A549 (cell line): ENCODE measurements around the gene PRDM9. TPM values are rescaled to one million over a fixed set of nuclear protein-coding genes. Genes with fewer than 3 reads are reported as not detected.

Experiments used
- ATAC-seq, 2 experiments: fragments of 200-7000 bp in 1 of 2; fragments of >200 bp in 1 of 2; cut with Nextera tagmentation in 1 of 2; cut with Tn5 transposase in 1 of 2; 3 replicates each; pipeline versions ENCODE4 v1.8.0 to v1.9.1; 2018 to 2020; ENCODE audit warnings: mild to moderate bottlenecking in 1 of 2, moderate library complexity in 1 of 2
- CTCF ChIA-PET: fragments of 300-600 bp; sonication (Branson Sonifier 250); formaldehyde crosslinking; extraction: SDS; loops from one replicate; lab custom pipeline; 2021; ENCODE audit warnings: antibody characterized with exemption, inconsistent platforms; lab: Yijun Ruan, JAX
- POLR2A ChIA-PET: fragments of 350-600 bp; formaldehyde crosslinking; extraction: SDS; loops from one replicate; lab custom pipeline; 2021; ENCODE audit warnings: antibody characterized with exemption, inconsistent platforms; lab: Yijun Ruan, JAX
- DNase-seq, 2 experiments: peaks; one replicate each; pipeline versions ENCODE4 v3.0.0 to v3.0.0-alpha.2; 2011 to 2016; ENCODE audit warnings: low read depth in 1 of 2, low spot score in 1 of 2
- FAIRE-seq: peaks from 2 replicates; lab custom pipeline; 2011; peaks lifted over from hg19 to GRCh38; lab: Jason Lieb, UNC
- H3K27ac ChIP-seq, 2 experiments: fragments of >200 bp; sonication (Bioruptor Twin); formaldehyde crosslinking; 3 replicates each; pipeline ENCODE4 v1.5.1; 2016 to 2017
- H3K4me1 ChIP-seq: fragments of >200 bp; sonication (Bioruptor Twin); formaldehyde crosslinking; 3 replicates; pipeline ENCODE4 v1.6.1; 2016
- H3K4me2 ChIP-seq: fragments of >200 bp; sonication (Bioruptor Twin); formaldehyde crosslinking; 3 replicates; pipeline ENCODE4 v1.6.1; 2016
- H3K4me3 ChIP-seq: fragments of >200 bp; sonication (Bioruptor Twin); formaldehyde crosslinking; 3 replicates; pipeline ENCODE4 v1.5.1; 2016
- H3K9me3 ChIP-seq: fragments of >200 bp; sonication (Bioruptor Twin); formaldehyde crosslinking; 3 replicates; pipeline ENCODE4 v1.6.1; 2016
- CBX8 ChIP-seq: fragments of 200-600 bp; sonication (generic); IDR thresholded peaks from 2 replicates; pipeline ENCODE4 v1.6.1; 2016
- EHF ChIP-seq: fragments of 250-450 bp; sonication (Bioruptor Pico); IDR thresholded peaks from 2 replicates; pipeline ENCODE4 v1.5.0; 2020; ENCODE audit warnings: mild to moderate bottlenecking
- FOXS1 ChIP-seq: fragments of 250-450 bp; sonication (Bioruptor Pico); IDR thresholded peaks from 2 replicates; pipeline ENCODE4 v1.5.0; 2020; ENCODE audit warnings: mild to moderate bottlenecking, moderate library complexity
- HDAC2 ChIP-seq: fragments of 200-600 bp; sonication (generic); IDR thresholded peaks from 2 replicates; pipeline ENCODE4 v1.6.1; 2016
- HOXA7 ChIP-seq: fragments of 250-450 bp; sonication (Bioruptor Pico); IDR thresholded peaks from 2 replicates; pipeline ENCODE4 v1.5.0; 2020; ENCODE audit warnings: mild to moderate bottlenecking, moderate library complexity
- KDM5A ChIP-seq: fragments of 200-600 bp; sonication (generic); IDR thresholded peaks from 2 replicates; pipeline ENCODE4 v1.6.1; 2016; ENCODE audit warnings: antibody characterized with exemption, mild to moderate bottlenecking
- MAFK ChIP-seq: fragments of 450-650 bp; IDR thresholded peaks from 2 replicates; pipeline ENCODE4 v1.6.1; 2014; ENCODE audit not compliant: partially characterized antibody
- PHF8 ChIP-seq: fragments of 200-600 bp; sonication (generic); IDR thresholded peaks from 2 replicates; pipeline ENCODE4 v1.6.1; 2016; ENCODE audit warnings: low read depth, mild to moderate bottlenecking, antibody characterized with exemption, moderate library complexity, borderline replicate concordance
- RAD21 ChIP-seq, 2 experiments: fragments of >200 bp in 1 of 2; sonication (Bioruptor Twin) in 1 of 2; formaldehyde crosslinking in 1 of 2; IDR thresholded peaks in 1 of 2; conservative IDR thresholded peaks in 1 of 2; 2 replicates in 1 of 2; 3 replicates in 1 of 2; pipeline ENCODE4 v1.6.1; 2012 to 2018; ENCODE audit warnings: inconsistent platforms in 1 of 2
- RFX5 ChIP-seq: fragments of 450-650 bp; IDR thresholded peaks from 2 replicates; pipeline ENCODE4 v1.7.1; 2014; ENCODE audit warnings: antibody characterized with exemption, mild to moderate bottlenecking, moderate library complexity
- RNF2 ChIP-seq: fragments of 200-600 bp; sonication (generic); IDR thresholded peaks from 2 replicates; pipeline ENCODE4 v1.6.1; 2016; ENCODE audit warnings: low read depth, mild to moderate bottlenecking, antibody characterized with exemption, moderate library complexity, borderline replicate concordance
- SREBF2 ChIP-seq: fragments of 450-650 bp; IDR thresholded peaks from 2 replicates; pipeline ENCODE4 v1.6.1; 2014; ENCODE audit warnings: mild to moderate bottlenecking, moderate library complexity
- TP53 ChIP-seq: fragments of 250-450 bp; sonication (Bioruptor Pico); IDR thresholded peaks from 2 replicates; pipeline ENCODE4 v1.5.0; 2021; ENCODE audit warnings: mild to moderate bottlenecking, moderate library complexity
- ZC3H11A ChIP-seq: fragments of 450-650 bp; IDR thresholded peaks from 2 replicates; pipeline ENCODE4 v1.6.1; 2014; ENCODE audit warnings: antibody characterized with exemption, mild to moderate bottlenecking
- ZFP36 ChIP-seq: fragments of 450-650 bp; IDR thresholded peaks from 2 replicates; pipeline ENCODE4 v1.6.1; 2014; ENCODE audit warnings: borderline replicate concordance; ENCODE audit not compliant: partially characterized antibody
- ZNF302 ChIP-seq: fragments of 250-450 bp; sonication (Bioruptor Pico); IDR thresholded peaks from 2 replicates; pipeline ENCODE4 v1.9.0; 2021; ENCODE audit warnings: inconsistent platforms, mild to moderate bottlenecking, moderate library complexity
- whole genome bisulfite sequencing: methylation state at CpG from one replicate; pipeline ENCODE4 v1.1.6; 2017; ENCODE audit errors: missing lambda C conversion rate; 5-methylcytosine and 5-hydroxymethylcytosine counted together
- polyA plus RNA-seq, 4 experiments: library from polyadenylated mRNA; depleted of rRNA in 3 of 4; stranded (reverse); fragments of >200 nt; fragmentation: RNase III in 1 of 4; extraction: RNeasy Plus Mini Kit Qiagen cat#74134 plus additional on column Dnase treatment in 1 of 4; gene quantifications; 2 replicates in 3 of 4; 3 replicates in 1 of 4; pipeline ENCODE4 v1.2.3, GENCODE V29; 2011 to 2017
- TF ChIP-seq, protein P1 (sequence below): IDR thresholded peaks from 2 replicates; pipeline ENCODE4 v1.6.1; 2012; ENCODE audit warnings: low read depth, borderline replicate concordance
- TF ChIP-seq, protein P2 (sequence below): fragments of 200-600 bp; sonication (generic); IDR thresholded peaks from 2 replicates; pipeline ENCODE4 v1.6.1; 2016; ENCODE audit warnings: antibody characterized with exemption, mild to moderate bottlenecking, moderate library complexity
- TF ChIP-seq, protein P3 (sequence below): fragments of 250-450 bp; sonication (Bioruptor Pico); IDR thresholded peaks from 2 replicates; pipeline ENCODE4 v1.5.0; 2020; ENCODE audit warnings: low read depth, mild to moderate bottlenecking, moderate library complexity

The PRDM9 gene
- polyA plus RNA-seq, 2 of the 4 experiments (the other 2 are of a cell fraction): not detected

DNA sequence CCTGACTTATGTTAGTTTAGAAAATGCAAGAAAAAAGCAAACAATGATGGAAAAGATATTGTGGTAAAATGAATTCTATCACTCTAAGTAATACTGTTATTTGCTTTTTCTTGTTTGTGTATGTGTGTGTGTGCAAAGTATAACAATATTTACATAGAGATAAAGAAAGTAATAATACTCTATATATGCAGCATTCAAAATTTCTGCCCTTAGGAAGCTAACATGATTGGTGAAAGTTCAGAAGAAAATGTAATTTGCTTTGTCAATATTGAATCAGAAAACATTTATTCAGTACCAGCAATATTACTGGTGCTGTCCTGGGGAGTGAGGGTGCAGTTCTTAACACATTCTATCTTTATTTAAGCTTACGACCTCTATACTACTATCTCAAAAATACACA lies 12.9 kb upstream of the PRDM9 start:
- POLR2A ChIA-PET: no interaction called here
- FAIRE-seq (no peak), ATAC-seq (no peak)
- no peaks in the 10 kb centered on the region for H3K4me1 ChIP-seq
- TF ChIP-seq, protein P1, sequence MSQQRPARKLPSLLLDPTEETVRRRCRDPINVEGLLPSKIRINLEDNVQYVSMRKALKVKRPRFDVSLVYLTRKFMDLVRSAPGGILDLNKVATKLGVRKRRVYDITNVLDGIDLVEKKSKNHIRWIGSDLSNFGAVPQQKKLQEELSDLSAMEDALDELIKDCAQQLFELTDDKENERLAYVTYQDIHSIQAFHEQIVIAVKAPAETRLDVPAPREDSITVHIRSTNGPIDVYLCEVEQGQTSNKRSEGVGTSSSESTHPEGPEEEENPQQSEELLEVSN: no peak
- TF ChIP-seq, protein P2, sequence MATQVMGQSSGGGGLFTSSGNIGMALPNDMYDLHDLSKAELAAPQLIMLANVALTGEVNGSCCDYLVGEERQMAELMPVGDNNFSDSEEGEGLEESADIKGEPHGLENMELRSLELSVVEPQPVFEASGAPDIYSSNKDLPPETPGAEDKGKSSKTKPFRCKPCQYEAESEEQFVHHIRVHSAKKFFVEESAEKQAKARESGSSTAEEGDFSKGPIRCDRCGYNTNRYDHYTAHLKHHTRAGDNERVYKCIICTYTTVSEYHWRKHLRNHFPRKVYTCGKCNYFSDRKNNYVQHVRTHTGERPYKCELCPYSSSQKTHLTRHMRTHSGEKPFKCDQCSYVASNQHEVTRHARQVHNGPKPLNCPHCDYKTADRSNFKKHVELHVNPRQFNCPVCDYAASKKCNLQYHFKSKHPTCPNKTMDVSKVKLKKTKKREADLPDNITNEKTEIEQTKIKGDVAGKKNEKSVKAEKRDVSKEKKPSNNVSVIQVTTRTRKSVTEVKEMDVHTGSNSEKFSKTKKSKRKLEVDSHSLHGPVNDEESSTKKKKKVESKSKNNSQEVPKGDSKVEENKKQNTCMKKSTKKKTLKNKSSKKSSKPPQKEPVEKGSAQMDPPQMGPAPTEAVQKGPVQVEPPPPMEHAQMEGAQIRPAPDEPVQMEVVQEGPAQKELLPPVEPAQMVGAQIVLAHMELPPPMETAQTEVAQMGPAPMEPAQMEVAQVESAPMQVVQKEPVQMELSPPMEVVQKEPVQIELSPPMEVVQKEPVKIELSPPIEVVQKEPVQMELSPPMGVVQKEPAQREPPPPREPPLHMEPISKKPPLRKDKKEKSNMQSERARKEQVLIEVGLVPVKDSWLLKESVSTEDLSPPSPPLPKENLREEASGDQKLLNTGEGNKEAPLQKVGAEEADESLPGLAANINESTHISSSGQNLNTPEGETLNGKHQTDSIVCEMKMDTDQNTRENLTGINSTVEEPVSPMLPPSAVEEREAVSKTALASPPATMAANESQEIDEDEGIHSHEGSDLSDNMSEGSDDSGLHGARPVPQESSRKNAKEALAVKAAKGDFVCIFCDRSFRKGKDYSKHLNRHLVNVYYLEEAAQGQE: no peak
- TF ChIP-seq, all 56 proteins: peak for 0
- Histone ChIP-seq H3K4me3 (no peak overlapping the region), H3K9me3 (no peaks in the 10 kb centered on the region), H3K4me2 (no peak overlapping the region), H3K27ac (no peak overlapping the region)
- no peak for DNase-seq
- WGBS: 39% methylated on average over 1 of the region's 1 CpG
- CTCF ChIA-PET: no interaction called here

DNA sequence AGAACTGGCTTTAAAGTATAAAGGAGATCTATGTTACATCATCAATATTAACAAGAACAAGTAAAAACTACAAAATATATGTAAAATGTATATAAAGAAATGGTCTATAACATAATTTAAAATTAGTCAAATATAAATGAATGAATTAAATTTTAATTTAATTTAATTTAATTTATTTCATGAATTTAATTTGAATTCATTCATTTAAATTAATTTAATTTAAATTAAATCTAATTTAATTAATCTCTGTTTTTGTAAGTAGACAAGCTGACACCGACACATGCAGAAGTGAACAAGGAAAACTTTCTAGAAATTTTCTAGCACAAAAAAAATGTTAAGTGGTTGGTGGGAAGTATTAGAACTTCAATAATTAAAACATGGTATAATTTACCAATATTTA lies 10.8 kb upstream of the PRDM9 start:
- no peaks in the 10 kb centered on the region for H3K4me1 ChIP-seq
- H3K9me3 ChIP-seq: no peaks in the 10 kb centered on the region
- FAIRE-seq (no peak), ATAC-seq (no peak), DNase-seq (no peak)
- POLR2A ChIA-PET: no interaction called here
- TF ChIP-seq RAD21 (conservative IDR thresholded peaks at IDR 0.05 in 1 of 2, IDR thresholded peaks at IDR 0.05 in 1 of 2): no peak
- TF ChIP-seq SREBF2: no peak
- TF ChIP-seq FOXS1: no peak
- TF ChIP-seq EHF (CRISPR knock-in tag): no peak
- no peak for TF ChIP-seq KDM5A
- TF ChIP-seq, protein P3, sequence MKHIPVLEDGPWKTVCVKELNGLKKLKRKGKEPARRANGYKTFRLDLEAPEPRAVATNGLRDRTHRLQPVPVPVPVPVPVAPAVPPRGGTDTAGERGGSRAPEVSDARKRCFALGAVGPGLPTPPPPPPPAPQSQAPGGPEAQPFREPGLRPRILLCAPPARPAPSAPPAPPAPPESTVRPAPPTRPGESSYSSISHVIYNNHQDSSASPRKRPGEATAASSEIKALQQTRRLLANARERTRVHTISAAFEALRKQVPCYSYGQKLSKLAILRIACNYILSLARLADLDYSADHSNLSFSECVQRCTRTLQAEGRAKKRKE (CRISPR knock-in tag): no peak
- TF ChIP-seq CBX8: no peak
- TF ChIP-seq RNF2: no peak
- TF ChIP-seq MAFK: no peak
- TF ChIP-seq ZC3H11A: no peak
- TF ChIP-seq RFX5: no peak
- TF ChIP-seq HDAC2: no peak
- no peak for TF ChIP-seq TP53 (CRISPR knock-in tag)
- TF ChIP-seq ZNF302: no peak
- TF ChIP-seq PHF8: no peak
- no peak for TF ChIP-seq ZFP36
- TF ChIP-seq HOXA7 (CRISPR knock-in tag): no peak
- H3K27ac ChIP-seq: no peak overlapping the region
- whole genome bisulfite sequencing: 23% methylated on average over 1 of the region's 1 CpG
- H3K4me2 ChIP-seq: no peak overlapping the region
- no peak overlapping the region for H3K4me3 ChIP-seq
- CTCF ChIA-PET: no interaction called here
